Middle frontal gyrus (tissue), 1 donor: ENCODE data around the gene SYCP2.

Source experiments
- DNase-seq: peaks from one replicate; pipeline ENCODE4 v3.0.0-alpha.2; 2015; ENCODE audit warnings: low spot score; ENCODE audit errors: extremely low spot score

The SYCP2 gene

DNA sequence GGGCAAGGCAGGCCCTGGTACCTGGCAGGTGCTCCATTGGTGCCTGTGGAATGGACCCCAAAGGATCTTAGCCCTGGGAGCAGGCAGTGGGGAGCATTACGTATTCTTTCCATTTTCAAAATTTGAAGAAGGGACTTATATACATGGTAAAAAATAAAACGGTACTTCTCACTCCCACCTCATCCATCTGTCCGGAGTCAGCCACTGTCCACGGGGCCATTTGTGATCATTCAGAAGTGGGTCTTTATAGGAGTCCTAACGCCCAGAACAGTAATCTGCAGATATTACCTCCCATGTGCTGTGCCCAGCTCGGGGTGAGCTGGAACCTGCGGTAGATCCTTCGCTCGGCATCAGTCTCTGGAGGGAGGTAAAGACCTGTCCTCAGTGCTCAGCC lies 110.4 kb downstream of the SYCP2 start:
- DNase-seq: no peak

DNA sequence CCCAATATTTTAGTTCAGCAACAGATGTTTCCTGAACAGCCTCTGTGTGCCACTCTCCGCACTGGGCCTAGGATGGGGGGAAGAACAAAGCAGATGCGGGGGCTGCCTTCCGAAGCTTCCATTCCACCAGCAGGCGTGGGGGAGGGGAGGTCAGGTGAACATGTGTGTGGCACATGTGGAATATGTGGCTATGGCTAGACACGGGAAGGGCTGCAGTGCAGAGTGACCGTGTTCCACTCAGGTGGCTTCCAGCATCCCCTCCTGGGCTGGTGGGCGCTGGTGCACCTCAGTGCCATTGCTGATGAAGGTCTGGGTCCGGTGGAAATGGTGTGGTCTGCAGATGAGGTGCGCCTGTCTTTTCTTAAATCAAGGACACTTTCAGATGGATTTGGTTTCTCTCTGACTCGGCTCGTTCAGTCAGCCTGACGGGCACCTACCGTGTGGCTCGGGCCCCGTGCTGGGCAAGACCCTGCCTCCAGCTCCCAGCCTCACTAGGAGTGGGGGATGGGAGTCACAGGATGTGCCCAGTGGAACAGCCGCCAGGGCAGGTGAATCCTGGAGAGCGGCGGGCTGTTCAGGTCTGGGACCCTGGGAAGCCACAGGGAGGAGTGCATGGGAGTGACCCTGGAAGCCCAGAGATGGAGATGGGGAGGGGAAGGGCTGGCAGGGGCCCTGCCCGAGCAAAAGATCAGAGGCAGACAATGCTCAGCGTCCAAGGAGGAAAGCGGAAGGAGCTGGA lies 111.0 kb downstream of the SYCP2 start:
- DNase-seq: no peak

DNA sequence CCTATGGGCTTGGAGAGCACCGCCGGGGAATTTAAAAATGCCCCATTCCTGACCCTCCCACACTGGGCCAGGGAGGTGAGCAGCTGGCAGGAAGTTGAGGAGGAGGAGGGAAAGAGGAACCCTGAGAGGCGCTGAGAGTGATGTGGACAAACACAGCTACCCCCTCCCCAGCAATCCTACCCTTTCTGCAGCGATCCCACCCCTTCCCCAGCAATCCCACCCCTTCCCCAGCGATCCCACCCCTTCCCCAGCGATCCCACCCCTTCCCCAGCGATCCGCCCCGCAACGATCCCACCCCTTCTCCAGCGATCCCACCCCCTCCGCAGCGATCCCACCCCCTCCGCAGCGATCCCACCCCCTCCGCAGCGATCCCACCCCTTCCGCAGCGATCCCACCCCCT lies 111.6 kb downstream of the SYCP2 start:
- no peak for DNase-seq

DNA sequence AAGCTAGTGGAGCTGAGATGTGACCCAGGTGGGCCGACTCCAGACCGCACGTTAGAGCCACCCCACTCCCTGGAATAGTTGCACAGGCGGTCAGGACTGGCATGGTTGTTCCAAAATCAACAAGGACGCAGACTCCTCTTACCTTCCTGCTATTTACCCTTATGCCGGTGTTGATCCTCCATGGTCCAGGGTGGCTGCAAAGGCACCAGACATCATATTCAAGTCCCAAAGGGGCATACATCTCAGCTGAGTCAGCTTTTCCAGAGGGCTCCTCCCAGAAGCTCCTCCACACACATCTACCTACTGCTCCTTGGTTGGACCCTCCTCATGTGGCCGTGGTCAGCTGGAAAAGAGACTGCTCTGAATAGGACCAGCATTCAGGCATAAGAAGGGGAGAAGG lies 112.2 kb downstream of the SYCP2 start:
- no peak for DNase-seq

DNA sequence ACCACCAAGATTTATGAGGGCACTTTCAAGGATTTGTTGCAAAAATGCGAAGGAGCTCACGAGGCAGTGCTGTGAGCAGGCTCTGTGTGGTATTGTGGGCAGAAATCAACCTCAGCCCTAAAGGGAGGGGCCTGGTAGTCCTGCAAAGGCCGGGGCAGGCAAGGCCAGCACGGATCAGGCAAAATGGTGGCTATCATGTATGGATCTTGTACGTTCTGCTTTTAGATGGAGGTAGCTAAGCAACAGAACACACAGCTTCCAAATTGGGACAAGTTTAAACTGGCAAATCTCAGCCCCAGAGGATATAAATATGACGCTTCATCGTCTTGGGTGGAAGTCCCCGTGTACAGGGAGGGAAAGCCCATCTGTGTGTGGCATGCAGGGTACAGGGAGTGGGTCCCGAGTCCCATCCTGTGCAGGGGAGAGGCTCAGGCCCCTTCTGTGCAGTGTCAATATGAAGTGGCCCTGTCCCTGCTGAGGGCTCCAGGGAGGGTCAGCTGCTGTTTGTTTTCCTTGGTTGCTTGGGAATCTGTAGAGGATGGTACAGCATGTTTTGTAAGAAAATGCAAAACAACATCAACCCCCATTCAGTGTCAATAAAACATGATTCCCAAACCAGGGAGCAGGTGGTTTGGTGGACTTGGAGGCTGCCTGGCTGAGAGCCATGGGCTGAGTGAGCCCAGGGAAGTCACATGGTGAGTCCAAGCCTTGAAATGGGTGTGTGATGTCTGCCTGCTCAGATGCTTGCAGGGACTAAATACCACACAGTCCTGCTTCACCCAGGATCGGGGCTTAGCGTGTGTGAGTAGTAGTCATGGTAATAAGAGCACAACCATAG lies 113.0 kb downstream of the SYCP2 start:
- peak; percentile 20 for DNase-seq

DNA sequence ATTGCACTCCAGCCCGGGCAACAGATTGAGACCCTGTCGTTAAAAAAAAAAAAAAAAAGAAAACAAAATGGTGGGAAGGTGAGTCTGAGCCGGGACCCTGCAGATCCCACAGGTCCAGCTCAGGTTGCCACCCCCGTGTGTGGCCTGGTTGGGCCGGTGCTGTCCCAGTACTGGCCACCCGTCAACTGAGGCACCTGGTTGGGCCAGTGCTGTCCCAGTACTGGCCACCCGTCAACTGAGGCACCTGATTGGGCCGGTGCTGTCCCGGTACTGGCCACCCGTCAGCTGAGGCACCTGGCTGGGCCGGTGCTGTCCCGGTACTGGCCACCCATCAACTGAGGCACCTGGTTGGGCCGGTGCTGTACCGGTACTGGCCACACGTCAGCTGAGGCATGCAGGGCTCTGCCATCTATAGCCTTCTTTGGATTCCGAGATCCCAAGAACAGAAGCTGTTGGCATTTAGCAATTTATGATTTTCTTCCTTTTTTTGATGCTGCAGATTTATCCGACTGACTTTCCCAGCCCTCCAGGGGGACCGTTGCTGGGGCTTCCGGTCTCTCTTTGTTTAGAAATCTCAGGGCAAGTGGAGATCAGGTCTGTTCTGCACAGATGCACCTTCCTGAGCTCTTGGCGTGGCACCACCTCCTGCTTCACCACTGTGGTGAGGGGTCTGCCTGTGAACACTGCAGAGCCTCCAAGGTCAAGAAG lies 113.8 kb downstream of the SYCP2 start:
- no peak for DNase-seq

DNA sequence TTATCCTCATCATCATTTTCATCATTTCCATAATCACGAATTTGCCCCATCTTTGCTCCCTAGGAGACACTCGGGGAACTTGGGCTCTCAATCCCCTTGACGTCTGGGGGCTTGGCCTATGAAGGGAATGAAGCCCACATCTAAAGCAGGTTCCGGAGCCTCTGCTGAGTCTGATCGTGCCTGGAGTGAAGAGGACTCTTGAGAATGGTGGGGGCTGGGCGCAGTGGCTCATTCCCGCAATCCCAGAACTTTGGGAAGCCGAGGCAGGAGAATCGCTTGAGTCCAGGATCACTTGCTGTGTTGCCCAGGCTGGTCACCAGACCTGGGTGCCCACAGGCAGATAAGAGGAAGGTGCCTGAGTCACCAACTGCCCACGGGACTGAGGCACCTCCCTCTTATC lies 114.5 kb downstream of the SYCP2 start:
- DNase-seq: no peak

DNA sequence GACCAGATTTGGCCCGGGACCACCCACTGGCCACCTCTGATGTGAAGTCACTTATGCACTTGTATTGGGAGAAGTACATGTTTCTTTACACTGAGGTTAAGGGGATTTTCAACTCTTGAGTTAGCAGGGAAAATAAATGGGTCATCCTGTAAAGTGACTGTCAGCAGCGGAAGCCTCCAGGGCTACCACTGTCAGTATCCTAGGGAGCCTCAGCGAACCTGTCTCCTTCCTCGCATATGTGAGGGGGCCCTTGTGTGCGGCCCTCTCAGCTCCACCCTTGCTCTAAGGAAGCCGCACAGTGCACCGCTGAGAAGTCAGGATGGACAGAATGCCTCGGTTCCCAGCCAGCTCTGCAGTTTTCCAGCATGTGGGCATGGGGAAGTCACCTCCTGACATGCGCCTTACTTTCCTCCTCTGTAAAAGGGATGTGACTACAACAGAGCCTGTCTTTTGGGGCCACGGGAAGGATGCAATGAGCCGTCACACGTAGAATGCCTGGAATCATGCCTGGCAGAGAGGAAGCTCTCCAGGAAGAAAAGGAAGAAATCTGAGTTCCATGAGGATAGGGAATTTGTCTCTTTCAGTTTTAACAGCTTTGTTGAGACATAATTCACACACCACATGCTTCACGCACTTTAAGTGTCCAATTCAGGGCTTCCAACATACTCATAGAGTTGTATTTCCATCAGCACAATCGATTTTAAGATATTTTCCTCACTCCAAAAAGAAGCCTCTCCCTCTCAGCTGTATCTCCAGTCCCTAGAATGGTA lies 115.4 kb downstream of the SYCP2 start:
- no peak for DNase-seq

DNA sequence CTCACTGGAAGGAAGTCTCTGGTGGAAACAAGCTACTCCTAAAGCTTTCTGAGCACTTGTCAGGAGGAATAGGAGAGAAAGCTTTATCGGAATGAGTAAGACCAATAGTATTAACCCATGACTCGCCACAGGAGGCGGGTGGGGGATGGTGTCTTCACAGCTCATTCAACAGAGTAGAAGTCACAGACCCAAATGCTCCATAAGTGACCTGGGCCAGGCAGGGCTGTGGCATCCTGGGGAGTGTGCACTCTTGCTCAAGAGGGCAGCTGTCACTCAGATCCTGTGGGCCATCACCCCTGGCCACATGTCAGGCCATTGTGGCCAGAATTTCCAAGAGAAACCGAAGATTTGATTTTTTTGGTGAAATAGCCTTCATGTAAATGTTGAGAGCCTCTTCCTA lies 116.0 kb downstream of the SYCP2 start:
- DNase-seq: no peak

DNA sequence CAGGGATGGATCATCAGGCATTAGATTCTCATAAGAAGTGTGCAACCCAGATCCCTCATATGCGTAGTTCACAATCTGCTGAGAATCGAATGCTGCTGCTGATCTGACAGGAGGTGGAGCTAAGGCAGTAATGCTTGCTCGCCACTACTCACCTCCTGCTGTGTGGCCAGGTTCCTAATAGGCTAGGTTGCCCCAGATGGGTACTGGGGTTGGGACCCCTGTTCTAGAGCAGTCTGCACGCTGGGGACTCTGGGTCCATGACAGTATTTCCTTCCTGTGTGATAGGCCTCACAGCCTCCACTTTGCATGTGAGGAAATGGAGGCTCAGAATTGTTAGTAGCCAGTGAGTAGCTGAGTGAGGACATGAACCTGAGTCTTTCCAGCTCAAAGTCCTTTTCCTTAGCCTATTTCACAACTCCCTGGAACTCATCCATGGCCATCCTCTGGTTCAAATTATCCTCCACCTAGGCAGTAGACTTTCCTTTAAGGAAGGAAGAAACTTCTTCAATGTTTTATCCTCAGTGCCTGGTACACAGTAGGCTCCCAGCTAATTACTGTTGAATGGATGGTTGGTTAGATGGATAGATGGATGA lies 117.2 kb downstream of the SYCP2 start:
- DNase-seq: no peak

DNA sequence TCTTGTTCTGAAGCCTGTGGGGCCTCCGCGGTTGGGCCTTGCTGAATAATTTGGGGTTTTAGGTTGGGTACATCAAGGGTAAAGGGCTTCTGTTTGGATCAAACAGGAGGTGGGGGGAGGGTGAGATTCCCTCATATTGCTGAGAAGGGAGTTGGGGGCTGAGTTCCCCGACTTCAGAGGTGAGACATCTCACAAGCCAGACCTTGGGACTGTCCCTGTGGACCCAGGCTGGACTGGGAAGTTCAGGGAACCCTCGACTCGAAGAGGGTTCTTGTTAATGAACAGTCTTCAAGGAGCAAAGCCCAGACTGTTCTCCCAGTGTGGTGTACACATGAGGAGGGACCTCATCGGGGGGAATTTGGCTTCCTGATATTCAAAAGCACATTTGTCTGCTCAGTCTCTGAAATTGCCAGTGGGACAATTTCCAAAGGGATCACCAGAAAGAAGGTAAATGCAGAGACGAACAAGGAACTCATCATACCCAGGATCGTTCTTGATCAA lies 118.5 kb downstream of the SYCP2 start:
- DNase-seq: no peak

DNA sequence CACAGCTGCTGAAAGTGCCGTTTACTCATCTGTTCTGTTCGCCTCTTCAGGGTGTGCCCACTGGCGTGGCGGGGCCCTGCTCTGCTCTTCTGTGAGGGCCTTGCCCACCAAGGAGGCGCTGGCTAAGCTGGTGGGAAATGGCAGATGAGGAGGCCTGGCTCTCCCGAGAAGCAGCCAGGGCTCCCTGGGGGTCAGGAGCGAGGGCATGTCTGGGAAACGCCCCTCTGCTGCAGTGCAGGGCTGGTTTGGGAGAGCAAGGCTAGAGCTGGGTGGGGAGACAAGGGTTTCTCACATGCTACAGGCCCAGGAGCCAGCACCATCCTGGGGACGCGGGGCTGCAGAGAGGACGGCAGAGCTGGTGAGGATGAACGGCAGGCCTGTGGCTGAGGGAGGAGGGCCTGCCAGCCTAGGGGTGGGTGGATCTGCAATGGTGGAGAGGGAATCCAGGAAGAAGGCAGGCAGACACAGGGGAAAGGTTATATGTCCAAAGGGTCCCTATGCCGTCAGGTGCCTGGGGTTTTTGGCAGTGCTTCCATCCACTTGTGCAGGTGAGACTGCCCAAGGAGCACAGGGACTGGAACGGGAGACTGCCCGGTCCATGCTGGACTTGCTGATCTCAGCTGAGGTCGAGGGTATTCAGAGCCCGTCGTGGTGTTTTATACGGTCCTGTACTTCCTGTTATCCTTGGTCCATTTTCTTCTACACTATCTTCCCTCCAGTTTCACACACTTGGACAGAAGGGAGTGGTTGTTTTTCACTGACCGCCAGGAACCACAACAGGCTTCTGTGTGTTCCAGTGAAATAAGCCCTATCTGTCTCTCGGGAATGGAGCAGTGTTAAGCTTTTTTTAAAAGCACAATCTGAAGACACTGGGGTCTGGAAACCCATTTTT lies 119.2 kb downstream of the SYCP2 start:
- no peak for DNase-seq
